C4-2B (cell line): ENCODE data around the gene EPHB4.
"Not testable (repeated sequence)": the region's sequence is repeated elsewhere in the genome, so short reads cannot be mapped to it uniquely, and the experiment has no call there.

Experiments
- ZFX ChIP-seq: fragments of 450-650 bp; IDR thresholded peaks from 2 replicates; pipeline ENCODE4 v1.6.1; 2017
- TF ChIP-seq, protein P1 (sequence below): fragments of 450-650 bp; conservative IDR thresholded peaks from 2 replicates; pipeline ENCODE4 v1.5.1; 2017; ENCODE audit warnings: mild to moderate bottlenecking

DNA sequence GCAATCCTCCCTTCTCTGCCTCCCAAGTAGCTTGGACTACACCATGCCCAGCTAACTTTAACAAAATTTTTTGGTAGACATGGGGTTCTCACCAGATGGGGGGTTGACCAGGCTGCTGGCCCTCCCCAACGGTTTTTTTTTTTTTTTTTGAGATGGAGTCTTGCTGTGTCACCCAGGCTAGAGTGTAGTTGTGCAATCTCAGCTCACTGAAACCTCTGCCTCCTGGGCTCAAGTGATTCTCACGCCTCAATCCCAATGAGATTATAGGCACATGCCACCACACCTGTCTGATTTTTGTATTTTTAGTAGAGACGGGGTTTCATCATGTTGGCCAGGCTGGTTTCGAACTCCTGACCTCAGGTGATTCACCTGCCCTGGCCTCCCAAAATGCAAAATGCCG, 64.5 kb downstream of the EPHB4 start:
- TF ChIP-seq, protein P1, sequence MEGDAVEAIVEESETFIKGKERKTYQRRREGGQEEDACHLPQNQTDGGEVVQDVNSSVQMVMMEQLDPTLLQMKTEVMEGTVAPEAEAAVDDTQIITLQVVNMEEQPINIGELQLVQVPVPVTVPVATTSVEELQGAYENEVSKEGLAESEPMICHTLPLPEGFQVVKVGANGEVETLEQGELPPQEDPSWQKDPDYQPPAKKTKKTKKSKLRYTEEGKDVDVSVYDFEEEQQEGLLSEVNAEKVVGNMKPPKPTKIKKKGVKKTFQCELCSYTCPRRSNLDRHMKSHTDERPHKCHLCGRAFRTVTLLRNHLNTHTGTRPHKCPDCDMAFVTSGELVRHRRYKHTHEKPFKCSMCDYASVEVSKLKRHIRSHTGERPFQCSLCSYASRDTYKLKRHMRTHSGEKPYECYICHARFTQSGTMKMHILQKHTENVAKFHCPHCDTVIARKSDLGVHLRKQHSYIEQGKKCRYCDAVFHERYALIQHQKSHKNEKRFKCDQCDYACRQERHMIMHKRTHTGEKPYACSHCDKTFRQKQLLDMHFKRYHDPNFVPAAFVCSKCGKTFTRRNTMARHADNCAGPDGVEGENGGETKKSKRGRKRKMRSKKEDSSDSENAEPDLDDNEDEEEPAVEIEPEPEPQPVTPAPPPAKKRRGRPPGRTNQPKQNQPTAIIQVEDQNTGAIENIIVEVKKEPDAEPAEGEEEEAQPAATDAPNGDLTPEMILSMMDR, result not testable (repeated sequence)
- not testable (repeated sequence) for TF ChIP-seq ZFX
